Osteocyte (in vitro differentiated cells): ENCODE measurements around the gene KAZN. TPM values are rescaled to one million over a fixed set of nuclear protein-coding genes. Genes with fewer than 3 reads are reported as not detected.

Experiments used
- DNase-seq: peaks from one replicate; pipeline ENCODE4 v3.0.0; 2021; ENCODE audit warnings: mixed read lengths; ENCODE audit not compliant: unreplicated experiment; ENCODE audit errors: extremely low spot score
- H3K27ac Mint-ChIP-seq: one replicate; pipeline ENCODE4 v1.8.0; 2021; ENCODE audit warnings: mild to moderate bottlenecking, mixed read lengths; ENCODE audit not compliant: unreplicated experiment
- H3K27me3 Mint-ChIP-seq: one replicate; pipeline ENCODE4 v1.8.0; 2021; ENCODE audit warnings: mixed read lengths; ENCODE audit not compliant: unreplicated experiment
- H3K36me3 Mint-ChIP-seq: one replicate; pipeline ENCODE4 v1.8.0; 2021; ENCODE audit warnings: mixed read lengths; ENCODE audit not compliant: unreplicated experiment
- H3K4me1 Mint-ChIP-seq: one replicate; pipeline ENCODE4 v1.8.0; 2021; ENCODE audit warnings: mixed read lengths; ENCODE audit not compliant: unreplicated experiment
- H3K4me3 Mint-ChIP-seq: one replicate; pipeline ENCODE4 v1.8.0; 2021; ENCODE audit warnings: mild to moderate bottlenecking, moderate library complexity, mixed read lengths; ENCODE audit not compliant: unreplicated experiment
- H3K9me3 Mint-ChIP-seq: one replicate; pipeline ENCODE4 v1.8.0; 2021; ENCODE audit warnings: mixed read lengths; ENCODE audit not compliant: unreplicated experiment
- CTCF ChIP-seq: fragments of 200-600 bp; sonication (generic); IDR thresholded peaks from 2 replicates; pipeline ENCODE4 v1.5.0; 2021; ENCODE audit warnings: antibody characterized with exemption, mild to moderate bottlenecking, moderate library complexity
- total RNA-seq: library from RNA; stranded (reverse); gene quantifications from 2 replicates; pipeline ENCODE4 v1.2.1, GENCODE V29; 2021

Gene KAZN
- total RNA-seq, 1 donor from 2014 or later = 47.1 TPM

- Mint-ChIP-seq H3K36me3 (no peaks in the 10 kb centered on the region), H3K4me1 (peaks cover 3% of the 10 kb centered on the region), H3K27ac (no peak overlapping the region), H3K9me3 (no peaks in the 10 kb centered on the region), H3K27me3 (peaks cover 59% of the 10 kb centered on the region), H3K4me3 (no peak overlapping the region)
- no peak for TF ChIP-seq CTCF
- no peak for DNase-seq
These were observed 549.5 kb downstream of the KAZN start for GRCh38 chr1:15148004-15148403.

- TF ChIP-seq CTCF = no peak
- no peaks in the 10 kb centered on the region for H3K9me3 Mint-ChIP-seq
- no peaks in the 10 kb centered on the region for H3K36me3 Mint-ChIP-seq
- H3K27me3 Mint-ChIP-seq = peaks cover 55% of the 10 kb centered on the region
- H3K4me3 Mint-ChIP-seq = no peak overlapping the region
- H3K4me1 Mint-ChIP-seq = peaks cover 3% of the 10 kb centered on the region
- DNase-seq = no peak
- H3K27ac Mint-ChIP-seq = no peak overlapping the region
These were observed 550.0 kb downstream of the KAZN start for GRCh38 chr1:15148475-15148874.

GRCh38 chr1:15148941-15149340 lies 550.5 kb downstream of the KAZN start:
- no peak overlapping the region for H3K4me3 Mint-ChIP-seq

GRCh38 chr1:15150376-15150775 lies 551.9 kb downstream of the KAZN start:
- no peak for TF ChIP-seq CTCF
- DNase-seq = no peak
- peaks cover 8% of the 10 kb centered on the region for H3K4me1 Mint-ChIP-seq
- H3K36me3 Mint-ChIP-seq = no peaks in the 10 kb centered on the region
- H3K27ac Mint-ChIP-seq = no peak overlapping the region
- no peak overlapping the region for H3K4me3 Mint-ChIP-seq
- peaks cover 42% of the 10 kb centered on the region for H3K27me3 Mint-ChIP-seq
- no peaks in the 10 kb centered on the region for H3K9me3 Mint-ChIP-seq

More at GRCh38 chr1:15148941-15149340, 550.5 kb downstream of the KAZN start:
- H3K9me3 Mint-ChIP-seq = no peaks in the 10 kb centered on the region
- H3K4me1 Mint-ChIP-seq = peaks cover 3% of the 10 kb centered on the region
- no peak overlapping the region for H3K27ac Mint-ChIP-seq
- H3K27me3 Mint-ChIP-seq = peaks cover 55% of the 10 kb centered on the region
- H3K36me3 Mint-ChIP-seq = no peaks in the 10 kb centered on the region
- TF ChIP-seq CTCF = no peak
- no peak for DNase-seq

- H3K36me3 Mint-ChIP-seq = no peaks in the 10 kb centered on the region
- peaks cover 34% of the 10 kb centered on the region for H3K27me3 Mint-ChIP-seq
- H3K9me3 Mint-ChIP-seq = no peaks in the 10 kb centered on the region
- no peak overlapping the region for H3K4me3 Mint-ChIP-seq
- H3K4me1 Mint-ChIP-seq = peaks cover 14% of the 10 kb centered on the region
- TF ChIP-seq CTCF = no peak
- no peak for DNase-seq
- H3K27ac Mint-ChIP-seq = no peak overlapping the region
These were observed 552.9 kb downstream of the KAZN start for GRCh38 chr1:15151377-15151806.
